SU-DHL-6 (cell line): ENCODE data around the gene MYL12A.

ENCODE experiments used
- CTCF ChIP-seq: fragments of 200-600 bp; sonication (generic); IDR thresholded peaks from one replicate; pipeline ENCODE4 v1.5.1; 2017; ENCODE audit warnings: antibody characterized with exemption, mild to moderate bottlenecking, low read length, moderate library complexity; ENCODE audit not compliant: insufficient read depth, poor library complexity, severe bottlenecking
- EZH2phosphoT487 ChIP-seq: fragments of 200-600 bp; sonication (generic), shearing (Covaris generic); conservative IDR thresholded peaks from 2 replicates; pipeline ENCODE4 v1.6.1; 2018; ENCODE audit warnings: mild to moderate bottlenecking, antibody characterized with exemption, low read length, moderate library complexity, mixed read lengths

GRCh38 chr18:3283908-3284307 is 36.3 kb downstream of the MYL12A start:
- TF ChIP-seq CTCF = no peak
- TF ChIP-seq EZH2phosphoT487 = no peak
